GM04504 (cell line): Measurements from ENCODE around the gene ANKRD13D.

Experiments
- DNase-seq: peaks from one replicate; pipeline ENCODE4 v3.0.0-alpha.2; 2012; ENCODE audit warnings: low read depth

The ANKRD13D gene

DNA sequence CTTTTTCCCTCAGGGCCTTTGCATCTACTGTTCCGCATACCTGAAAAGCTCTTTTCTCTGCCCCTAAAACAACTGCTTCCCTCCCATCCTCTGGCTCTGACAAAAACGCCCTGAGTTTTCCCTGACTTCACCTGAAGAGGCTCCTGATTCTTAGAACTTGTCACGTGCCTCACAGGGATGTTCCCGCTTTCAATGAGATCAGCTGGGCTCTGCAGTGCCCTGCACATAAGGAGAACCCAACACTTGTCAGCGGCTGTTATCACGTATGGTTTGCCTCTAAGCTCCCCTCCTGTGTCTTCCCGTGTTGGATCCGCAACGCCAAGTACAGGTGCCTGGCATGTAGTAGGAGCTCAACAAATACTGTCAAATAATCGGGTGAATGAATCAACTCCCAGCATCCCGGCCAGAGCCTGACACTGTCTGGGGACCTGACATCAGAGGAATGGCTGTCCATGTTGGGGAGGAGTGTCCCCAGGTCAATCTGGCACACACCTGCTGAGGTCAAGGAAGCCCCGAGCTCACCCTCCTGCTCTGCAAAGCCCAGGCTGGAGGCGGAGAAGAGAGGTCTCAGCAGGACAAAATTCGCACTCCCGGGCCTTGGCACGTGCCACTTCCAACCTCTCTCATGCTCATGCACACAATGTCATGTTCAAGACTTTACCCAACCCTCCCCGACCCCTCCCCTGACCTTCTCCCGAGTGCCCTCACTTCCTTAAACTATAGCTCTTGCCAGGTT is 27.0 kb upstream of the ANKRD13D start:
- DNase-seq: no peak

DNA sequence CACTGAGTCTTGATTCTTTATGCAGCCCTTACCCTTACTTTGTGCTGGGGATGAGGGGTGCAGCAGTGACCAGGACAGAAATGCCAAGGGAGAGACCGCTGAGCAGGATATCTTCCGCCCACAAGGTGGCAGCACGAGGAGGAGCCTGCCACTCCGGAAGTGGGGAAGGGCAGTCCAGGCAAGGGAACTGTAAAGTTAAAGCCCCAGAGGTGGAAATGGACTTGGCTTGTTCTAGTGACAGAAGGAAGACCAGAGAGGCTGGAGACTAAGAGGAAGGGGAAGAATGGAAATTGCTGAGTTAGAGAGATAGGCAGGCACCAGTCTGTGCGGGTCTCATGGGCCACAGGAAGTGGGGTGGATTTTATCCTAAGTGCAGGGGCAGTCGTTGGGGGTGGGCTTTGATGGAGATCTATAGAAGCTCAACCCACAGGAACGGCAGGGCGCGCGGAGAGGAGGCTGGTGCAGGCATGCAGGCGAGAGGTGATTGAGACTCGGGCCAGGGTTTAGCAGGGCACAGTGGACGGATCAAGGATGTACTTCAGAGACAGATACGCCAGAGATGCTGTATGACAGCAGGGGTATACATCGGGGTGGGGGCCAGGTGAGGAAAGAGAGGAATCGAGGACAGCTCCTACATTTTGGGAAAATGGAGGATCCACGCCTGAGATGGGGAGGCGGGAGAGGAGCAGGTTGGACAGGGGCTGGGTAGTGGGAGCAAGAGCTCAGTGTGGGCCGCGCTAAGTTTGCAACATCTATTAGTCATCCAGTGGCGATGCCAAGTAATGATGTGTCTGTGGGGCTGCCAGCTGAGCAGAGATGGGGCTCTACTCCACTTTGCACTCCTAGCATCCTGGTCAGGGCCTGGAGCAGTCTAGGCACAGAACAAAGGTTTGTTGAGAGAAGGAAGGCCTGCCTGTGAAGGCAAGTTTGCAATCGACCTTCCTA is 26.1 kb upstream of the ANKRD13D start:
- peak; percentile 67 for DNase-seq

DNA sequence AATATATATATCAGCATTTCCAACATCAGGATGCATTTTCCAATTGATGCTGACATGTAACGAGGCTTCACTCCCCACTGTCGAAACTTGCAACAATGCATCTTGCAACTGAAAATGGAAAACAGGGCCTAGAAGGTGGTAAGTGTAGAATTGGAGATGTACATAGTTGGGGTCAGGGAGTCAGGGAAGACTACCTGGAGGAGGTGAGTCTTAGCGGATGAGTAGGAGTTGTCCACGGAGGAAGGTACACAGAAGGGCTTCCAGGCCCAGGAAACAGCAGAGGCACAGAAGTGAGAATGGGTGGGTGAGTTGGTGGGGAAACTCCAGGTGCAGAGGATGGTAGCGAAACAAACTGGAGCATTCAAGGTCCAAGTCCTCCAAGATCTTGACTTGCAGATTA is 24.8 kb upstream of the ANKRD13D start:
- DNase-seq: no peak

DNA sequence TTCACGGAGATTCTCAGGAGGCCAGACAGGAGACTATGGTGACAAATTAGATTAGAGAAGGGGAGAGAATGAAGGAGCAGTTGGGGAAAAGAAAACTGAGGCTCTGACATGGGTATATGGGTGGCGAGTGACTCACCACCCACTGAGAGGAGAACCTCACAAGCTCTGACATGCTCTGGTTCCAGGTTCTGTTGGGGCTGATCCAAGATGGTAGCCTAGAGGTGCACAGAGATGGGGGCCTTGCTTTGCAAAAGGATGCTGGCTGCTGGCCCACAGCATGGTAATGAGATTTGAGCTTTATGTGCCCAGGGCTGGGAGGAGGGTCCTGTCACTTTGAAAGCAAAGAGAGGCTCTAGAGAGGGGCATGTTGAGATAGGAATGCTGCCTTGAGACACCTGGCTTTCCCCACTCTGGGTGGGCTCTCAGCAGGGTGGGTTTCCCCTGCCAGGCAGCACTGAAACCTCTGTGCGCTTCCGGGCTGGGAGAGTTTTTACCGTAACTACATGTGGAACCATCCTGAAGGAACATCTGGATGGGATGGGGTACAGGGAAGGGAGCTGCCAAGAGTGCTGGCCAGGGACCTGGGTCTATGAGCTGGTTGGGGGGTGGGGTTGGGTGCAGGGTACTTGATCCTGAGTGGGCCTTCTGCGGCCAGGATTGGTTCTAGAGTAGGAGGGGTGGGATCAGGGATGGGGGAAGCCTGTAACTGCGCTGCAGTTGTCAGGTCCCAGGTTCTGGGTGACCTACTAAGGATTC is 24.0 kb upstream of the ANKRD13D start:
- DNase-seq: no peak

DNA sequence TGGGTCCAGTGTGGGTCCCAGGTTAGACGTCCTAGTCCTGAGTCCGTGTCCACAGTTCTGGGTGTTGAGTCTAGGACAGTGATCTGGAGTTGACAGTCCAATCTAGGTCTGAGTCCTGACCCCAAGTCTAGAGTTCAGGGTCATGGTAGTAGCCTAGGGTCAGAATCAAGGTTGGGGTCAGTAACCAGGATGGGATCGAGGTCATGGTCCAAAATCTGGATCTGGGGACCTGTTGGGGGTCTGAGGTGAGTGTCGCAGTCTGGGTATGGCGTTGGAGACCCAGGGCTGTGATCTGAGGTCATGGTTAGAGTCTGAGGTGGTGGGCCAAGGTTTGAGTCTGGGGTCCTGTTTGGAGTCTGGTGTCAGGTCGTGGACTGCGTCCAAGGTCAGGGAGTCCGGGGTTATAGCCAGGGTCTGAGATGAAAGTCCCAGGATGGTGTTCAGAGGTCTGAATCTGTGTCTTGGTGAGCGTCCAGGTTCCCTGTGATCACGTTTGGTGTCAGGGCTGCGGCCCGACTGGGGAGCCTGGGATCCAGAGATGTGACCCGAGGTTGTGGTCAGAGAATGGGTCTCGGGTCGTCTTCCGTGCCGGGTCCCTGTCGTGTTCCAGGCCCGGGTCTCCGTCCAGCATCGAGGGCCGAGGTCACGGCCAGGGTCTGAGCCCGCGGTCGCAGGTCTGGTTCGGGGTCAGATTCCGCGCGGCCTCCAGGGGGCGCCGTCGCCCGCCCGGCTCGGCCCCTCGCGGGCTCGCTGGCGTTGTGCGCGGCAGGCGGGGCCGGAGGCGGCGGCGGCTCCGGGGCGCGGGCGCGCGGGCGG is 23.3 kb upstream of the ANKRD13D start:
- no peak for DNase-seq

DNA sequence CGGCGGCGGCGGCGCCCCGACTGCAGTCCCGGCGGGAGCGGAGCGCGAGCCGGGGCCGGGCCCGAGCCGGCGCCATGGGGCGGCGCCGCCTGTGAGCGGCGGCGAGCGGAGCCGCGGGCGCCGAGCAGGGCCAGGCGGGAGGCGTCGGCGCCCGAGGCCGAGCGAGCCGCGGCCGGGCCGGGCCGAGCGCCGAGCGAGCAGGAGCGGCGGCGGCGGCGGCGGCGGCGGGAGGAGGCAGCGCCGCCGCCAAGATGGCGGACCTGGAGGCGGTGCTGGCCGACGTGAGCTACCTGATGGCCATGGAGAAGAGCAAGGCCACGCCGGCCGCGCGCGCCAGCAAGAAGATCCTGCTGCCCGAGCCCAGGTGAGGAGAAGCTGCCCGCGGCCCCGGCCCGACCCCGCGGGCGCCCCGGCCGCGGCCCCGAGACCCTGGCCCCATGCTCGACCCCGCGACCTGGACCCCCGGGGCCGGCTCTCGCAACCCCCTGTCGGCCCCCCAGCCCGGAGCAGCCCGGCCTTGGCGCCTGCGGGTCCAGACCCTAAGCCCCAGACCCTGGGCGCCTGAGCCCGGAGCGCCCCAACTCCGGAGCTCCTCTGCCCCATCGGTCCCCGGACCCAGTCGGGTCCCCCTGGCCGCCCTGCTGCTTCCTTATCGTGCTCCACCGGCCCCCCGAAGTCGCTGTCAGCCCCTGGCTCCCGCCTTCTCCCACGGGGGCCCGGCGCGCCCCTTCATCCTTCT is 22.5 kb upstream of the ANKRD13D start, which contains the start of gene GRK2:
Gene GRK2 (plus strand): TSS at position 25 of the 739 bp plus-strand sequence. CDS start 227 bp downstream, at position 252.
- no peak for DNase-seq

DNA sequence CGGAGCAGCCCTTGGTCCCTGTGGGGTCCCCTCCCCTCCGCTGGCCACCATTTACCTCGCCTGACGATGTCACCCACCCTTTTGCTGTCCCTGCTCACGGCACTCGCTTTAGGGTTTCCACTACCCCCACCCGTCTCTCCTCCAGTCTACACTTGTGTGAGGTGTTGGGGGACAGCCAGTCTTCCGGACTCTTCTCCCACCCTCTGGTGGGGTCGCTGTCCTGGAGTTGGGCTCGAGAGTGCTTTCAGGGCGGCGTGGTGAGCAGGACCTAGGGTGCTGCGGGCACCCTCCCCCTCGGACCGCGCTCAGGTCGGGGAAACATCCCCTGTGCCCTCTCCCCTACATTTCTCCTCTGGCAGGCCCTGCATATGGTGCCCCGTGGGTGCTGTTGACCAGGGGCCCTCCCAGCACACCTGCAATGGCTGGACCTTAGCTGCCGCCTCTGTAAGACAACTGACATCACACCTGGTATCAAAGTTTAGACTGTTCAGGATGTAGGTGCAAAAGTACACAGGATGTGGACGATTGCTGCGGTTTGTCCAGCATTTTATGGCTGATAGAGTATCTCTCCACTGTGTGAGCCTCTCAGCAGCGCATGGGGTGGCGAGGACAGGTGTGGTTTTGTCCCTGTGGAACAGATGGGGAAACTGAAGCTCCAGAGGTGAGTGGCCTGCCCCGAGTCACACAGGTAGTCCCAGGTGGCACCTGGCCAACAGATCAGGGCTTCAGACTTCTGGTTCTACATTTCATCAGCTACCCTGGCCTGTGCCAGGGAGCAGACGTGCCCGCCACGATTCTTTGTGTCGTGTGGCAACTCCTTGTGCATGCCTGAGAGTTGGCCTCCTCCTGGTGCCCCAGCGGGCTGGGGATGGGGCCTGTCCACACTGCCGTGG is 21.7 kb upstream of the ANKRD13D start:
- DNase-seq: no peak

DNA sequence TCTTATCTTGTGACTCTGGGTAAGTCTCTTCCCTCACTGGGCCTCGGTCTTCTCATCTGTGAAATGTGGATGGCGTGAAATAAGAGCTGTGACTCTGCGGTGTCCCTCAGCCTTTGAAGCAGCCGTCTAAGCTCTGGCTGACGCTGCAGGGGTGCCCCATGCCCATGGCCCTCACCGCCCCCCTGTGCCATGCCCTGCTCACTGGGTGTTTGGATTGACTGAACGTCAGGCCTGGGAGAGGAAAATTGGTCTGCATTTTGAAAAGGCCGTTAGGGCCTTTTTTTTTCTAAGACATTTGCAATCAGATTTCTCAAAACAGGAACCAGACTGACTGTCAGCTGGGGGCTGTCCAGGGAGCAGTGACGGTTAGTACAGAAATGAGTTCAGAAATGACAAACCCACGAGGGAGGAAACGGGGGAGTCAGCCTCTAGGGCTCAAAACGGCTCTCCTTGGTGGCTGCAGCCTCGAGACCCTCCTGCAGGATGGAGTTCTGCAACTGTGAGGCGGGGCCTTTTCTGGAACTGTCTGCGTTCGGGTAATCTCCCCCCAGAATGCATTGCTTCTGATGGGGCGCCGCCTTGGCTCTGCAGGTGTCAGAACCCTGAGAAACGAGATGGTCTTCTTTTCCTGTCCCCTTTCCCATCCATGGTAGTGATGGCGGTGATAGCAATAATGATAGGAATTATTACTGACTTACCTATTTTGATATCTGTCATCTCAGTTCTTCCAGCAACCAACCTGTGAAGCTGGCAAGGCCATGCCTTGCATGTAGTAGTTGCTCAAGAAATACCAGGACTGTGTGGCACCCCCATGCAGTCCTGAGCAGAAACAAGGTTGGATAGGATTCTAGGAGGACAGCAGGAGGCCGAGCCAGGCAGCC is 20.8 kb upstream of the ANKRD13D start:
- DNase-seq: no peak

DNA sequence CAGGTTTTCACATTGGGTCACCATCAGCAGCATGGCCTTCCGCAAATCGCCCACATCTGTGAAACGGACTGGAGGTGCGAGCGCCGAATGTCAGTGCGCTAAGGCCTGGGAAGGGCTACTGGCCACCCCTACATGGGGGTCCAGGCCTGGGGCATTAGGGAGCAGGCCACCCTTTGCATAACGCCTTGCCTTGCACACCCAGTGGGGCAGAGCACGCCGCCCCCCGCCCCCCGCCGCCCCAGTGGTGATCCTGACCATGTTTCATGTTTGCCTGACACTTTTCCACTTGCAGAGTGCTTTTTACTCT is 20.2 kb upstream of the ANKRD13D start:
- no peak for DNase-seq

DNA sequence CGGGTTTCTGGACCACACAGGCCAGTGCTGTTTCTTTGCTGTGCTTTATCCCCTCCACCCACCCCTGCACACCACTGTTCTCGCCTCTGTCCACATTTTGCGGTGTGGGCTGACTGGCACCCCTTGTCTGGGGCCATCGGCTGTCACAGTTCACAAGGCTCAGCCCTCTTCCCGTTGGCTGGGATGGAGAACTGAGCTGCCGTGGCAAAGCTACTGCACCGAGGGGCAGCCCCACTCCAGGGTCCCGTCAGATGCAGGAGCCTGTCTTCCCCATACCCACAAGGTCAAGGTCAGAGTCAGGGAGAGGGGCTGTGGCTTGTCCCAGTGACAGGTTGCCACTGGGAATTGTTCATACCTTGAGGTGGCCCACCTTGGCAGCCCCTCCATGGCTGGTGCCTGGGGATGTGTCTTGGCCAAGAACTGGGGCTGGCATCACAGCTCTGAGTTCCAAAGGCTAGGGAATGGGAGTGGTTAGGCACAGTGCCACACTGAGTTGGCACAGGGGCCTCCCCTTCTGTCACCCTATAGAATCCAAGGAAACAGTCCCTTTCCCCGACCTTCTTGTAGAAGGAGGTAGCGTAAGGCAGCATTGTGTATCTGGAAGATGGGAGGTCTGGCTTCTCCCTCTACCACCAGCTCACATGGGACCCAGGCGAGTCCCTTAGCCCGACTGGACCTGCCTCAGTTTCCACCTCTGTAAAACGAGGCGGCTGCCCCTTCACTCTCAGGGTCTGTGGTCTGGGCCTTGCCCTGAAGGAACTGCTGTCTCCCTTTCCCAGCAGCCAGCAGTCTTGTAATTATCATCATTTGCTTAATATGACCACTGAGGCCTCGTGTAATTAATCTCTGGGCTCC is 19.5 kb upstream of the ANKRD13D start:
- no peak for DNase-seq

DNA sequence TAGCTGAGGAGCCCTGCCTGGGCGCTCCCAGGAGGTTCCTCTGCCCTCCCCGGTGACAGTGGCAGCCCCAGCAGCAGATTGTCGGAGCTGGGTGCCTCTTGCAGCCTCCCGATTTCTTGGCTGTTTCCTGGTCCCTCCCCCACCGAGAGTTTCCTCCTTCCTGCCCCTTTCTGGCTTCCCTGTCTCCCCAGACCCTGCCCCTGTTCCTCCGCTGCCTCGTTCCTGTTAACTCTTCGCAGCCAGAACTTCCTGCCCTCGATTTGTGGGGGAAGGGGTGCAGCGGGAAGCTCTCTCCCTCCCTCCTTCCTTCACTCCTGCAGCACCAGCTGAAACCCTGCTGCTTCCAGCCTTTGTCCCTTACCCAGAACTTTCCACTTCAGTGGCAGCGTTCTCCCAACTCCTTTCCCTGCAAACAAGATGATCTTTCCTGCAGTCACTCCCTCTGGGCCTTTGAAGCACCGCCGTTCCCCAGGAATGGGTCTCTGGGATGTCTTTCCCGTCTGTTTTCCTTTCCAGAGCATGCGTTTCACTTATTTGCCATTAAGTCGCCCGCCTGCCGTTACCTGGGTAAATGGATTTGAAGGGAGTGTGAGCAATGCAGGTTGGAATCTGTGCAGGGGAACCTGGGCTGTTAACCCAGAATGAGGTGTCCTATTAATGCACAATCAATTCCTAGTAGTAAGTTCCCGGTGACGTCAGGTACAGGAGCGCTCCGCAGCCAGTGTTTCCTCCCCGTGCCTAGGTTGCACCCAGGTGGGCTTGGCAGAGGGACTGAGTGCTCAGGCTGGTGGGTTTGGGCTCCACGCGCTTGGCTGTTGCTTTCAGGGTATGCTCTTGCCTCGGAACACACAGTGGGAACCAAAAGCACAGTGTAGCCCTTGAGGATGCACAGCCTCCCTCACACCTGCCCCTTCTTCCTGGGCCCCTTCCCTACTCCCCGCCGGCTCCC is 18.6 kb upstream of the ANKRD13D start:
- no peak for DNase-seq

DNA sequence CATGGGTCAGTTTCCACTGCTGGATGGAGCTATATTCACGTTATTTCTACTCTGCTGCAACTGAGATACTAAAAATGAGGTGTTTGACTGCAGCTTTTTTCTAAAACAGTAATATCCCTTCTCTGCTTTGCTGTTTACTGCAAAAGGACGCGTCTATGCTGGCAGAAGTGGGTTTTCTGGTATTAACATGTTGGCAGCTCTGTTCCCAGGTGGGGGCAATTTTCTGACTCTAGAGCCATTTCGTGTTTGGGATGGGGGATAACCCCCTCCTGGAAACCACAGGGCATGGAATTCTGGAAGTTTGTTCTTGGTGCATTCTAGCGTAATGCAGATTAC is 17.9 kb upstream of the ANKRD13D start:
- DNase-seq: no peak

DNA sequence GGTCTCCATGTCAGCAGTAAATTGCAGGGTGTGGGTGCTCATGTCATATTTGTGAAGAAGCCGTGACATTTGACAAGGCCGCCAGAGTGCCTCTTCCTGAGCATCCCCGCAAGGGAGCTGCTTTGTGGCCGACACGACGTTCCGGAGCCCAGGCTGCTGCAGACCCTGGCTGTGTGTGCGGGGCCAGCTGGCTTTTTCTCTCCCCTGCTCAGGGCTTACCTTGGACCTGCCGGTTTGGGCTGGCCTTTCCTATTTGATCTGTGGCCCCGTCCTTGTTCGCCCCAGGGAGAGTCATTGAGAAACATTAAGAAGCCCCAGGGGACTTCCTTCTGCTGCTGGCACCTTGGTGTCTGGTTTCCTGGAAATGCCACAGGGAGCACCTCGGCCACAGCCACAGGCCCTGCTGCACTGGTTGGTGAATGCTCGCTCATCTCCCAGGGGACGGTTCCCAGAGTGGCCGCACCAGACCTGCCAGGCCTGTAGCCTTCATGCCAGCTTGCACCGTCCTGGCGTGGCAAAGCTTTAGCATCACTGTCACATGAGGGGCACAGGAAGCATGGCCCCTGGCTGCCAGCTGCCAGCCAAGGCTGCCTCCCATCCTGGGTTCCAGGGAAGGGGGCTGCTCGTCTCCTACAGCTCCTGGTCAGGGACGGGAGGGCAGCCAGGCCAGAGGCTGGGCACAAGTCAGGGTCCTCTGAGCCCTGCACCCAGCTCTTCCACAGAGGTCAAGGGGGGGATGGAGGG is 17.4 kb upstream of the ANKRD13D start:
- DNase-seq: no peak

DNA sequence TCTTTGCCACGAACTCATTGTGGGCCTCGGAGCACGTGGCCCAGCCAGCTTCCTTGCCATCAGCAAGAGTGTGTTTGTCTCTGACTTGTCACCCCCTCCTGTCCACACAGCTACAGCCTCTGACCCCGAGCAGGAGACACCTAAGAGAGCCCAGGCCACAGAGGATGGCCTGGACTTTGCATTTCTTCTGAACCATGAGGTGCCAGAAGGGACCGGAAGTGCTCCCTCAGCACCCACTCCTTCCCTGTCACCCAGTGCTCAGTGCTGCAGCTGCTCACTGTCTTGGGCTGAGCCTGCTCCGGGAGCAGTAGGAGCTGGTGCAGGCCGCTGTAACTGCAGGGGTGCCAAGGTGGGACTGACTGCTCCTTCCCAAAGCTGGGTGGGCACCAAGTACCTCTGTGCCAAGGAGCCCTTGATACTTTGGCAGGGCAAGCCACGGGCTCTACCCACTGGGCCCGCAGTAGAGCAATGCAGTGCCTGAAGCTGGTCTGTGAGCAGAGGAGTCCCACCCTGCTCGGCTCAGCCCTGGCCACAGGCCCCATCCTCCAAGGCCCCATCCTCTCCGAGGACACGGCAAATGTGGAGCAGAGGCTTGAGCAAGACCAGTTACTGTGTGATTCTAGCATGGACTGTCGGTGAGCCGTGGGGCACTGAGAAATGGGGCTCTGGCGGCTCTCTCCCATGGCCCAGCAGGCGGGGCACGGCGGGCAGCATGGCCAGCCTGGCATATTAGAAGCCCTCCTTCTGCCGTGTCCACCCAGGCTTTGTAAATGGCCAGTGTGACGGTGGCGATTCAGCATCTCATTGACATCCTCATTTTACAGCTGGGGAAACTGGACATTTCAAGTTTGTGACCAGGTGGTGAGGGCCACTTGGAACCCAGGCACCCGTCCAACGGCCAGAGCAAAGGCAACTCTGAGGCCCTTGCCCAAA is 16.5 kb upstream of the ANKRD13D start:
- DNase-seq: no peak
